HG02970 (cell line): ENCODE measurements around the gene MBD3L4.
"Not testable (repeated sequence)": the region's sequence is repeated elsewhere in the genome, so short reads cannot be mapped to it uniquely, and the experiment has no call there.

Source experiments
- ATAC-seq: cut with Tn5 transposase; IDR thresholded peaks from one replicate; pipeline ENCODE4 v1.9.1; 2021; ENCODE audit warnings: mild to moderate bottlenecking, moderate library complexity, moderate number of reproducible peaks; ENCODE audit not compliant: unreplicated experiment, low FRiP score

MBD3L4 gene

GRCh38 chr19:7051421-7051820, 11.4 kb upstream of the MBD3L4 start:
- not testable (repeated sequence) for ATAC-seq

- not testable (repeated sequence) for ATAC-seq
Measured at GRCh38 chr19:7049021-7049420, 9.0 kb upstream of the MBD3L4 start, which contains the start of gene MBD3L2. TSS of gene MBD3L2 (plus strand) at chr19:7049321. CDS start at chr19:7049374, 53 bp downstream.

GRCh38 chr19:7041563-7041962, 1.6 kb upstream of the MBD3L4 start:
- not testable (repeated sequence) for ATAC-seq

- not testable (repeated sequence) for ATAC-seq
Measured at GRCh38 chr19:7030278-7030677, 9.7 kb downstream of the MBD3L4 start, which contains the start of gene MBD3L5. TSS of gene MBD3L5 (plus strand) at chr19:7030578. CDS start at chr19:7030612, 34 bp downstream.

- not testable (repeated sequence) for ATAC-seq
Measured at GRCh38 chr19:7028790-7029189, 11.2 kb downstream of the MBD3L4 start.

- not testable (repeated sequence) for ATAC-seq
Measured at GRCh38 chr19:7021331-7021730, 18.6 kb downstream of the MBD3L4 start, which contains the start of gene MBD3L2B. TSS of gene MBD3L2B (minus strand) at chr19:7021431. CDS start at chr19:7021397, 34 bp downstream.

GRCh38 chr19:7018828-7019227, 21.2 kb downstream of the MBD3L4 start:
- no peak for ATAC-seq

GRCh38 chr19:7013678-7014077, 26.3 kb downstream of the MBD3L4 start:
- no peak for ATAC-seq

- no peak for ATAC-seq
Measured at GRCh38 chr19:7010722-7011593, 29.0 kb downstream of the MBD3L4 start.

GRCh38 chr19:7007859-7008258, 32.1 kb downstream of the MBD3L4 start:
- ATAC-seq: no peak

GRCh38 chr19:7006135-7006704, 33.8 kb downstream of the MBD3L4 start:
- no peak for ATAC-seq

GRCh38 chr19:7004313-7004931, 35.6 kb downstream of the MBD3L4 start:
- ATAC-seq: no peak

- no peak for ATAC-seq
Measured at GRCh38 chr19:7000816-7001215, 39.2 kb downstream of the MBD3L4 start.

- ATAC-seq: no peak
Measured at GRCh38 chr19:7000333-7000732, 39.6 kb downstream of the MBD3L4 start.

- no peak for ATAC-seq
Measured at GRCh38 chr19:6999933-7000332, 40.0 kb downstream of the MBD3L4 start.

GRCh38 chr19:6997679-6998445, 42.1 kb downstream of the MBD3L4 start:
- ATAC-seq: no peak

- no peak for ATAC-seq
Measured at GRCh38 chr19:6996810-6997209, 43.2 kb downstream of the MBD3L4 start.

- ATAC-seq: no peak
Measured at GRCh38 chr19:6995054-6995453, 44.9 kb downstream of the MBD3L4 start.

GRCh38 chr19:6988257-6988656, 51.7 kb downstream of the MBD3L4 start:
- ATAC-seq: no peak

- ATAC-seq: no peak
Measured at GRCh38 chr19:6987850-6988249, 52.1 kb downstream of the MBD3L4 start.
